Epithelial cell of proximal tubule (primary cell): ENCODE measurements around the gene SLC4A2. TPM values are rescaled to one million over a fixed set of nuclear protein-coding genes. Genes with fewer than 3 reads are reported as not detected.

Source experiments
- DNase-seq: peaks from one replicate; pipeline ENCODE4 v3.0.0-alpha.2; 2011; ENCODE audit warnings: low read depth
- H3K4me3 ChIP-seq: 2 replicates; pipeline ENCODE4 v1.5.1; 2011; ENCODE audit warnings: low read depth, mild to moderate bottlenecking, low read length
- CTCF ChIP-seq: conservative IDR thresholded peaks from 2 replicates; pipeline ENCODE4 v1.5.1; 2012; ENCODE audit warnings: low read depth, mild to moderate bottlenecking, low read length
- total RNA-seq: library from RNA; depleted of rRNA; stranded (reverse); fragments of >200 nt; gene quantifications from 2 replicates; pipeline ENCODE4 v1.2.3, GENCODE V29; 2015

Gene SLC4A2
- total RNA-seq, 1 donor from 2014 or later, result 115 TPM

DNA sequence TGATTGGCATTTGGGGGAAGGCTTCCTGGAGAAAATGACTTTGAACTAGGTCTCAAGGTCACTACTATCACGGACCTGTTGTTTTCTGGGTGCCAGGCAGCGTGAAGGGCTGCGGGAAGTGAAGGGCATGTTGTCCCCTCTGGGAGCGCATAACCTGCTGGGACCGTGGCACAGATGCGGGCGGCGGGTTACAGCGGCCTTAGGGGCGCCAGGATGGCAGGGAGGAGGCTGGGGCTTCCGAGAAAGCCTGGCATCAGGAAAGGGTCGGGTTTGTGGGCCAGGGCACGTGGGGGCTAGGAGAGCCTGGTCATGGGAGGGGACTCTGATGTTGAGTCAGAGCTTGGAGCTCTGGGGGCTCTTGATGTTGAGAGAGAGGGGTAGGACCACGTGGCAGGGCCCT, 6.1 kb downstream of the SLC4A2 start:
- no peak overlapping the region for H3K4me3 ChIP-seq
- no peak for TF ChIP-seq CTCF
- no peak for DNase-seq

DNA sequence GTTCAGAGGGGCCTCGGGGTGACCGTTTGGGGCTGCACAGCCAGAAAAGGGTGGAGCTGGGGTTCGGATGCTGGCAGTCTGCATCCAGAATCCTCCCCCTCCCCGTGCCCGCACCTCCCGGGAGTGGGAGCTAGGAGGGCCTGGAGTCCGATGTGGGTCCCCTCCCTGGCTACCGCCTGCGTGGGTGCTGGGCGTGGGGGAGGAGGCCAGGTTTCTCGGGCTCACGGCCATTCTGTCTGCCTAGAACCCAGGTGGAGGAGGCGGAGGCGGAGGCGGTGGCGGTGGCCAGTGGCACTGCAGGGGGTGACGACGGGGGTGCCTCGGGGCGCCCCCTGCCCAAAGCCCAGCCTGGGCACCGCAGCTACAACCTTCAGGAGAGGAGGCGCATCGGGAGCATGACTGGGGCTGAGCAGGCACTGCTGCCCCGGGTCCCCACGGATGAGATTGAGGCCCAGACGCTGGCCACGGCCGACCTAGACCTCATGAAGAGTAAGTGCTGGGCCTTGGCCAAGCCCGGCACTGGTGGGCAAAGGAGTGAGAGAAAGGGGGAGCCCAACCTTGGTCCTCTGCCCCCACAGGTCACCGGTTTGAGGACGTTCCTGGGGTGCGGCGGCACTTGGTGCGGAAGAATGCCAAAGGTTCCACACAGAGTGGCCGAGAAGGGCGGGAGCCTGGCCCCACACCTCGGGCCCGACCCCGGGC, 7.0 kb downstream of the SLC4A2 start:
- no peak for TF ChIP-seq CTCF
- no peak for DNase-seq
- H3K4me3 ChIP-seq, result no peak overlapping the region

GRCh38 chr7:151068069-151068773, 8.8 kb downstream of the SLC4A2 start:
- H3K4me3 ChIP-seq, result no peak overlapping the region
- DNase-seq, result no peak
- TF ChIP-seq CTCF, result no peak

DNA sequence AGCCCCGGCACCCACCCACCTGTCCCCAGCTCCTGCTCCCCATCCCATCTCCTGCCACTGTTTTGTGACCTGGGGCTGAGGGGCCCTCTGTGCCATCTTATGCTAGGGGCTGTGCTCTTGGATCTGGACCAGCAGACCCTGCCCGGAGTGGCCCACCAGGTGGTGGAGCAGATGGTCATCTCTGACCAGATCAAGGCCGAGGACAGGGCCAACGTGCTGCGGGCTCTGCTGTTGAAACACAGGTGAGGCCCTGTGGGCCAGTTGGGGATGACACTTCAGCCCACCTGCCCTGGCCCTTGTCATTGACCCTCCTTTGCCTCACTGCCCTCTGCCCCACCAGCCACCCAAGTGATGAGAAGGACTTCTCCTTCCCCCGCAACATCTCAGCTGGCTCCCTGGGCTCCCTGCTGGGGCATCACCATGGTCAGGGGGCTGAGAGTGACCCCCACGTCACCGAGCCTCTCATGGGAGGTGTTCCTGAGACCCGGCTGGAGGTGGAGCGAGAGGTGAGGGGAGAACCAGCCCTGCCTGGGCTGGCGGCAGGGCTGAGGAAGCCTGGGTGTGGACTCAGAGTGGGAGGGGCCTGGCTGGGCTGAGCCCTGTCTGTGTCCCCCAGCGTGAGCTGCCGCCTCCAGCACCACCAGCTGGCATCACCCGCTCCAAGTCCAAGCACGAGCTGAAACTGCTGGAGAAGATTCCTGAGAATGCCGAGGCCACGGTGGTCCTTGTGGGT, 10.6 kb downstream of the SLC4A2 start:
- H3K4me3 ChIP-seq, result no peak overlapping the region
- TF ChIP-seq CTCF, result no peak
- DNase-seq, result no peak

DNA sequence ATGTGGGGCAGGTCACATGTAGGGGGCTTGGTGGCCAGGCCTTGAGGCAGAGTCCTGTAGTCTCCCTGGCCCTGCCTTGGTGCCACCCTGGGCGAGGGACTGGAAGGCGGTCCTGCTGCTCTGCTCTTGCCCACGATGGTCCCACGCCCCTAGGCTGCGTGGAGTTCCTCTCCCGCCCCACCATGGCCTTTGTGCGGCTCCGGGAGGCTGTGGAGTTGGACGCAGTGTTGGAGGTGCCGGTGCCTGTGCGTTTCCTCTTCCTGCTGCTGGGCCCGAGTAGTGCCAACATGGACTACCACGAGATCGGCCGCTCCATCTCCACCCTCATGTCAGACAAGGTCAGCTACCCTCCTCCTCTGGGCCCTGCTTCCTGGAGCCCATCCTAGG, 11.2 kb downstream of the SLC4A2 start:
- no peak for TF ChIP-seq CTCF
- no peak for DNase-seq
- no peak overlapping the region for H3K4me3 ChIP-seq

DNA sequence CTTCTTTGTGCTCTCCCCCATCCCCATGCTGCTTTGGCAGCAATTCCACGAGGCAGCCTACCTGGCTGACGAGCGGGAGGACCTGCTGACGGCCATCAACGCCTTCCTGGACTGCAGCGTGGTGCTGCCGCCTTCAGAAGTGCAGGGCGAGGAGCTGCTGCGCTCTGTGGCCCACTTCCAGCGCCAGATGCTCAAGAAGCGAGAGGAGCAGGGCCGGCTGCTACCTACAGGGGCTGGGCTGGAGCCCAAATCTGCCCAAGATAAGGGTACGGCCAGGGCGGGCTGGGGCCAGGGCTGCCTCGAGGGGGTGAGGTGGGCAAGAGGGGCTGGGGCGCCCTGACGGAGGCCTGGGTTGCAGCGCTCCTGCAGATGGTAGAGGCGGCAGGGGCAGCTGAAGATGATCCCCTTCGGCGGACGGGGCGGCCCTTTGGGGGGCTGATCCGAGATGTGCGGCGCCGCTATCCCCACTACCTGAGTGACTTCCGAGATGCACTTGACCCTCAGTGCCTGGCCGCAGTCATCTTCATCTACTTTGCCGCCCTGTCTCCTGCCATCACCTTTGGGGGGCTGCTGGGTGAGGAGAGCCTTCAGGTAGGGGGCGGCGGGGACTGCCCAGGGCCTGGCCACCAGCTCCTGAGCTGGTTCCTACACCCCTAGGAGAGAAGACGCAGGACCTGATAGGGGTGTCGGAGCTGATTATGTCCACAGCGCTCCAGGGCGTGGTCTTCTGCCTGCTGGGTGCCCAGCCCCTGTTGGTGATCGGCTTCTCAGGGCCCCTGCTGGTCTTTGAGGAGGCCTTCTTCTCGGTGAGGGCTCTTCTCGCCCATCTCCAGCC, 11.9 kb downstream of the SLC4A2 start:
- no peak for DNase-seq
- no peak for TF ChIP-seq CTCF
- H3K4me3 ChIP-seq, result no peak overlapping the region
